Measurements from ENCODE around the gene INPP5A. TPM values are rescaled to one million over a fixed set of nuclear protein-coding genes. Genes with fewer than 3 reads are reported as not detected.

Gene INPP5A
- total RNA-seq, 1 experiment from 2014 or later: 22.6 TPM

DNA sequence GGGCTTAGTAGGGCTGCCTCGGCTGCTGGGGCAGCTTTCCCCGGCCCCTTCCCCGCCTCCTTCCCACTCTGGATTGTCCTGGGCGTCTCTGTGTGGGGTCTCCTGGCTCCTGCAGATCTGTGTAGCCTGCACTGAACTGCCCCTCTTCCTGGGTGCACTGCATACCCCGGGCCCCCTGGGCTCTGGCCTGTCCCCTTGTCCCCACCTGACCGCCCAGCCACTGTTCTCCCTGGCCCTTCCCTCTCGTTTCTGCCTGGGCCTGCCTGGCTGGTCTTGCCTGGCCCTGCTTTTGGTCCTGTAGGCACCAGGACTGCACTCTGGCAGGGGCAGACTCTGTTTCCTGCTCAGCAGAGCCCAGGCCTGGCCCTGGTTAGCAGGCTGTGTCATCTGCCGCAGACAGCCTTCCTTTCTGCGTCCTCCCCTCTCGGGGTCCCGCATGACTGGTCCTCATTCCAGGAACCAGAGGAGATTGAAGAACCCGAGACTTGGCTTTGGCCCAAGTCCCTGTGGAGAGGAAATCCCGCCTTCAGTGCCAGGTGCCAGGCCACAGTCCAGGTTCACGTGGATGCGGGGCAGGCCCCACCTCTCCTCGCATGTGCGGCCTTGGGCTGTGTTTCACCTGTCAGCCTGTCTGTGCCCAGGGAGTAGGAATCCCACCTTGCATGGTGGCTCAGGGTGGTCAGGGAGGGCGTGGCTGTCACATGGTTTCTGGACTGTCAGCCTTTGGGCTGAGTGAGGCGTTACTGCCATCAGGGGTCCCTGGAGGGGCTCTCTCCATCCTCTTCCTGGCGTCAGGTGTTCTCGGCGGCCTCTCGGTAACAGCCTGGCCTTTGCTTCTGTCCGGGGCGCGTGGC, 9.2 kb downstream of the INPP5A start:
- no peak for TF ChIP-seq EZH2 (IDR thresholded peaks at IDR 0.05; ENCODE audit: low read length, unreplicated experiment)
- ChIA-PET POLR2A (ENCODE audit: unreplicated experiment) (no interaction called here), CTCF (no interaction called here)
- no peaks in the 10 kb centered on the region for H3K4me1 ChIP-seq (ENCODE audit: insufficient read depth, low read length)
- no peaks in the 10 kb centered on the region for H3K27me3 ChIP-seq (ENCODE audit: low read length)
- no peak for ATAC-seq
- no TSS peak for BruUV-seq (replicated peaks)
- no peaks in the 10 kb centered on the region for H3K36me3 ChIP-seq (ENCODE audit: low read depth, low read length)
- no peak overlapping the region for H3K4me2 ChIP-seq (ENCODE audit: low read length)
- no peaks in the 10 kb centered on the region for H3K9me2 ChIP-seq (replicated peaks; ENCODE audit: low read length)
- H3K4me3 ChIP-seq (ENCODE audit: low read length): no peak overlapping the region
- intact Hi-C loops (cut with micrococcal nuclease): no loop called here
- no peak for DNase-seq
- no peak overlapping the region for H3K27ac ChIP-seq (ENCODE audit: low read length)
- no peak overlapping the region for H3K9ac ChIP-seq (ENCODE audit: low read length)
- H3K9me3 ChIP-seq (ENCODE audit: low read length): no peaks in the 10 kb centered on the region
- no peaks in the 10 kb centered on the region for H3F3A ChIP-seq (ENCODE audit: low read length, unreplicated experiment)
- no peaks in the 10 kb centered on the region for H4K20me1 ChIP-seq (ENCODE audit: low read length)
- H2AFZ ChIP-seq (ENCODE audit: low read length): no peak overlapping the region
- peaks cover 89% of the 10 kb centered on the region for H3K79me2 ChIP-seq (ENCODE audit: low read length)

DNA sequence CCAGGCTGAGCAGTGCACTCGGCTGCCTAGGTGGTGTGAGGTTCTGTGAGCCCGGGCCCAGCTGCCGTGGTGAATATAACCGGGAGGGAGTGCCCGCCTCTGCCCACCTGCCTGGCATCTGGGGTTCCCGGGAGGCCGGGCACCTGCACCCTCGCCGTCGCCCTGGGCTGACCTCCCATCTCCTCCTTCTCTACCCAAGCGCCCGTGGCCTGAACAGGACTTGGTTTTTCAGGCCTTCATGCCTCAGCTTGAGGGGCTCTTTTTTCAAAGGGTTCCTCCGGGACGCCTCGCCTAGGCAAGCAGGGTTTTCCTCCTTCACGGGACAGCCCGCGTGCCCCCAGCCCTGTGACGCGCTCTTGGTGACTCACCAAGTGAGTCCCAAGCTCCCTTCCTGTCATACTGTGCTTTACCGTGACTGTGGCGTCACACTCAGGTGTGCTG, 9.9 kb downstream of the INPP5A start:
- H3K36me3 ChIP-seq (ENCODE audit: low read depth, low read length): no peaks in the 10 kb centered on the region
- H3K9ac ChIP-seq (ENCODE audit: low read length): no peak overlapping the region
- DNase-seq (no peak), ATAC-seq (no peak)
- no peaks in the 10 kb centered on the region for H3F3A ChIP-seq (ENCODE audit: low read length, unreplicated experiment)
- H3K27me3 ChIP-seq (ENCODE audit: low read length): no peaks in the 10 kb centered on the region
- no peak overlapping the region for H2AFZ ChIP-seq (ENCODE audit: low read length)
- ChIA-PET POLR2A (ENCODE audit: unreplicated experiment) (no interaction called here), CTCF (no interaction called here)
- intact Hi-C loops (cut with micrococcal nuclease): no loop called here
- peaks cover 82% of the 10 kb centered on the region for H3K79me2 ChIP-seq (ENCODE audit: low read length)
- H3K9me3 ChIP-seq (ENCODE audit: low read length): no peaks in the 10 kb centered on the region
- no peak overlapping the region for H3K4me3 ChIP-seq (ENCODE audit: low read length)
- no peaks in the 10 kb centered on the region for H3K4me1 ChIP-seq (ENCODE audit: insufficient read depth, low read length)
- BruUV-seq (replicated peaks): no TSS peak
- no peaks in the 10 kb centered on the region for H3K9me2 ChIP-seq (replicated peaks; ENCODE audit: low read length)
- no peak overlapping the region for H3K4me2 ChIP-seq (ENCODE audit: low read length)
- no peaks in the 10 kb centered on the region for H4K20me1 ChIP-seq (ENCODE audit: low read length)
- no peak overlapping the region for H3K27ac ChIP-seq (ENCODE audit: low read length)
- TF ChIP-seq EZH2 (IDR thresholded peaks at IDR 0.05; ENCODE audit: low read length, unreplicated experiment): no peak
- TF ChIP-seq EZH2phosphoT487 (IDR thresholded peaks at IDR 0.05; ENCODE audit: borderline replicate concordance, low read length): no peak
- TF ChIP-seq, protein P1, sequence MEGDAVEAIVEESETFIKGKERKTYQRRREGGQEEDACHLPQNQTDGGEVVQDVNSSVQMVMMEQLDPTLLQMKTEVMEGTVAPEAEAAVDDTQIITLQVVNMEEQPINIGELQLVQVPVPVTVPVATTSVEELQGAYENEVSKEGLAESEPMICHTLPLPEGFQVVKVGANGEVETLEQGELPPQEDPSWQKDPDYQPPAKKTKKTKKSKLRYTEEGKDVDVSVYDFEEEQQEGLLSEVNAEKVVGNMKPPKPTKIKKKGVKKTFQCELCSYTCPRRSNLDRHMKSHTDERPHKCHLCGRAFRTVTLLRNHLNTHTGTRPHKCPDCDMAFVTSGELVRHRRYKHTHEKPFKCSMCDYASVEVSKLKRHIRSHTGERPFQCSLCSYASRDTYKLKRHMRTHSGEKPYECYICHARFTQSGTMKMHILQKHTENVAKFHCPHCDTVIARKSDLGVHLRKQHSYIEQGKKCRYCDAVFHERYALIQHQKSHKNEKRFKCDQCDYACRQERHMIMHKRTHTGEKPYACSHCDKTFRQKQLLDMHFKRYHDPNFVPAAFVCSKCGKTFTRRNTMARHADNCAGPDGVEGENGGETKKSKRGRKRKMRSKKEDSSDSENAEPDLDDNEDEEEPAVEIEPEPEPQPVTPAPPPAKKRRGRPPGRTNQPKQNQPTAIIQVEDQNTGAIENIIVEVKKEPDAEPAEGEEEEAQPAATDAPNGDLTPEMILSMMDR (conservative IDR thresholded peaks at IDR 0.05; ENCODE audit: low read depth, low read length): no peak

DNA sequence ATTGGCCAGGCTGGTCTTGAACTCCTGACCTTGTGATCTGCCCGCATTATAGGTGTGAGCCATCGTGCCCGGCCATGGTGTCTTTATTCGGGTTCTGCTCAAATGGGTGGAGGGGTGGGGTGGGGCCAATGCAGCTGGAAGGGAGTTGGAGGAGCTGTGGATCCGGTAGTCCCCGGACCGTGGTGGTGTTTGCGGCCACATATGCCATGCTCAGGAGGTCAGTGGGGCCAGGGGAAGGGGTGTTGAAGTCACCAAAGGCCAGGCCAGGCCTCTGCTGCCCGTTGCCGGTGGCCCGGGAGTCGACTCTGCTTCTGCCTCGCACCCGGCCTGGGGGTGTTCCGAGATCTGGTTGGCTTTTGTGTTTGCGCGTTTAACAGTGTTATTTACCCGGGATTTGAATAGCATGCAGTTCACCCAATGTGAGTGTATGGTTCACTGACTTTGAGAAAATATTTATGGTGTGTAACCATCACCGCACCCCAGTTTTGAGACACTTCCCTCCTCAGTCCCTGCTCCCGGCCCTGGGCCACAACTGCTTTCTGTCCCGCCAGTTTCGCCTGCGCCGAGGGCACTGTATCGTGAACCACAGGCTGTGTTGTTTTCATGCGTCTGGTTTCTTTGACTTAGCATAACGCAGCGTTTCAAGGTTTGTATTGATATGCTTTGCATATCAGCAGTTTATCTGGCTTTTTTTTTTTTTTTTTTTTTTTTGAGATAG, 10.7 kb downstream of the INPP5A start:
- Histone ChIP-seq H3K36me3 (ENCODE audit: low read depth, low read length) (no peaks in the 10 kb centered on the region), H3K4me2 (ENCODE audit: low read length) (no peak overlapping the region), H3K79me2 (ENCODE audit: low read length) (peaks cover 74% of the 10 kb centered on the region), H3F3A (ENCODE audit: low read length, unreplicated experiment) (no peaks in the 10 kb centered on the region), H4K20me1 (ENCODE audit: low read length) (no peaks in the 10 kb centered on the region), H3K9me3 (ENCODE audit: low read length) (no peaks in the 10 kb centered on the region), H3K9me2 (replicated peaks; ENCODE audit: low read length) (no peaks in the 10 kb centered on the region), H2AFZ (ENCODE audit: low read length) (no peak overlapping the region), H3K27me3 (ENCODE audit: low read length) (no peaks in the 10 kb centered on the region), H3K9ac (ENCODE audit: low read length) (no peak overlapping the region), H3K4me1 (ENCODE audit: insufficient read depth, low read length) (no peaks in the 10 kb centered on the region), H3K4me3 (ENCODE audit: low read length) (no peak overlapping the region), H3K27ac (ENCODE audit: low read length) (no peak overlapping the region)
- intact Hi-C loops (cut with micrococcal nuclease): no loop called here
- no peak for DNase-seq
- no peak for TF ChIP-seq EZH2 (IDR thresholded peaks at IDR 0.05; ENCODE audit: low read length, unreplicated experiment)
- BruUV-seq (replicated peaks): no TSS peak
- CTCF ChIA-PET: no interaction called here
- no peak for ATAC-seq
- POLR2A ChIA-PET (ENCODE audit: unreplicated experiment): no interaction called here

Data from PC-3 (cell line).